ENCODE results near the gene ENPP5.

Gene ENPP5, protein sequence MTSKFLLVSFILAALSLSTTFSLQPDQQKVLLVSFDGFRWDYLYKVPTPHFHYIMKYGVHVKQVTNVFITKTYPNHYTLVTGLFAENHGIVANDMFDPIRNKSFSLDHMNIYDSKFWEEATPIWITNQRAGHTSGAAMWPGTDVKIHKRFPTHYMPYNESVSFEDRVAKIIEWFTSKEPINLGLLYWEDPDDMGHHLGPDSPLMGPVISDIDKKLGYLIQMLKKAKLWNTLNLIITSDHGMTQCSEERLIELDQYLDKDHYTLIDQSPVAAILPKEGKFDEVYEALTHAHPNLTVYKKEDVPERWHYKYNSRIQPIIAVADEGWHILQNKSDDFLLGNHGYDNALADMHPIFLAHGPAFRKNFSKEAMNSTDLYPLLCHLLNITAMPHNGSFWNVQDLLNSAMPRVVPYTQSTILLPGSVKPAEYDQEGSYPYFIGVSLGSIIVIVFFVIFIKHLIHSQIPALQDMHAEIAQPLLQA

DNA sequence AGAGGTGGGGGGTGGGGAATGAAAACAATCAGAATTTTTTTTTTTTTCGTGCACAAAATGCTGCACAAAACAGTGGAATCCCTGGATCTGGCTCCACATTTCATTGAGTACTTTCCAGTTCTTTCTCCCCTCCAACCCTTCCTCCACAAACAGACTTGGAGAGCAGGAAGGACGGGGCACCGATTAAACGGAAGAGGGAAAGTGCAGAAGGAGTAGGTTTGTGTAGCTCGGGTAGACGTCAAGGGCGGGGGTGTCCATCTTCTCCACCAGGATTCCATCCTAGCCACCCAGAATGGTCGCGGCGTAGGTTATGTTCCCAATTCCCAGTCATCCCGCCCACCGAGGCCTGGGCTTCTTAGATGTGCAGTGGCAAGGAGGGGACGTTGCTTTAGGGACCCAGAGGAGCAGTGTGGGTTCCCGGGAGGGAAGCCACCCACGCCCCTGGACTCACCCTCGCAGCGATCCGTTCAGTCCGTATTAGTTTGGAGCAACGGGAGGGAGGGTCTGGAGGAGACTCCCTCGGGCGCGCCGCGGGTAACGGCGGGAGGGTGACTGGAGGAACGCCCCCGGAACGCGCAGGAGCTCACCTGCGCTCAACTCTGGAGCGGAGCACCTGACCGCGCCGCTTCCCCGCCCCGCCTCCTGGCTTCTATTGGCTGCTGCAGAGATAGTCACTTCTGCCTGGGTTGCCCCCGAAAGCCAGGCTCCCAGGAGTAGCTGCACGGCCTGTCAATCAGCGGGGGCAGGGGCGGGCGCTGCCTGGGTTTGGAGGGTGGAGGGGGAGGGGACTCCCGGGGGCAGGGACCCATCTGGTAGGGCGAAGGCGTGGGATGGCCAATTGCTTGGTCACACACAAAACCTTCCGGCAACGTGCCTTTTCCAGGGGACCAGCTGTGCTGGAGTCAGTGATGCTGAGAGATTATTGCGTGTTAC is at the start of gene ENPP5:
Gene ENPP5 (minus strand): TSS at position 624 of the 933 bp plus-strand sequence. CDS start 2,718 bp downstream, outside the sequence.
- DNase-seq: peak; percentile 92

DNA sequence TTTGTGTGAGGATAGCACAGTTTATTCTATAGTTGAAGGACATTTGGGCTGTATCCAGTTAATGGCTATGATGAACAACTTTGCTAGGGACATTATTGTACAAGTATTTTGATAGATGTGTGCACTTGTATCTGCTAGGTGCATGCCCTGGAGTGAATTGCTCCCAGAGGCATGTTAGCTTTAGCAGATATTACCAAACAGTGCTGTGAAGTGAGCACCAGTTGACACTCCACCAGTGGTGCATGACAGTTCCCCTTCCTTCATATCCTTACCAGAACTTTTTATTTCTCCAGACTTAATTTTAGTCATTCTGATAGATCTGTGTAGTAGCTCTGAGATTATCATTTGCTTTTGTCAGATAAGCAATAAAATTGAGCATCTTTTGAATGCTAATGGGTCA is 48.9 kb upstream of the ENPP5 start:
- DNase-seq: no peak

DNA sequence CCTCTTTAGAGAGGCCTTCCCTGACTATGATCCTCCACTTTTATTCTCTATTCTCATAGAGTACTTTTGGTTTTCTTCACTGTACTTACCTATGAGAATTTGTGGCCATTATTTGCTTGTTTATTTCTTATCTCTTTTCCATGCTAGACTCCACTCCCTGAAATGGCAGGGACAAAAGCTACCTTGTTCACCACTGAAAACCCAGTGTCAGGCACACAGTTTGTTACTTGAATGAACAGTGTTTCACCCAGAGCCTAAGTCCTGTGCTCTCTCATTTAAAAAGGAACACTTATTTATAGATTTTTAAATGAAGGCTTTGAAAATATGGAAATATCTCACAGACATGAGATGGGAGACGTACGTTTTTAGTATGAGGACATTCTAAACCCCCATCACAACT is 47.7 kb upstream of the ENPP5 start:
- no peak for DNase-seq

DNA sequence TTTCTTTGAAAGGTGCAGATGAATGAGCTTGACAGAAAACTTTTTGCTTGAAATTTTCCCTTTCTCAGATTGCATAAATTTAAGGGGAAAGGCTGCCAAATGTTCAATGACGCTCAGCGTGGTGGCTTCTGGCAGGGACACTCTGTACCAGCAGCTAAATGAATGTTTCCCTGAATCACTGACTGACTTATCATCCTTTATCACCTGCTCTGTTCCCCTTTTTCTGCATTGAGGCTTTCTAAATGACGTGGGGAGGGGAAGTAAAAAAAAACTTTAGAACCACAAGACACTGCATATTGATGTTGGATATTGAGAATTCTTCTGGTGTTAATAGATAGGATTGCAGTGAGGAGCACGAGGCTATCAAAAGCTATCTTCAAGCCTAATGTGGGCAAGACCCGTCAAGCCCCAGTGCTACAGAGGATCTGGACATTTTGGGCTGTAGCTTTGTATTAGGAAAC is 46.9 kb upstream of the ENPP5 start:
- no peak for DNase-seq

DNA sequence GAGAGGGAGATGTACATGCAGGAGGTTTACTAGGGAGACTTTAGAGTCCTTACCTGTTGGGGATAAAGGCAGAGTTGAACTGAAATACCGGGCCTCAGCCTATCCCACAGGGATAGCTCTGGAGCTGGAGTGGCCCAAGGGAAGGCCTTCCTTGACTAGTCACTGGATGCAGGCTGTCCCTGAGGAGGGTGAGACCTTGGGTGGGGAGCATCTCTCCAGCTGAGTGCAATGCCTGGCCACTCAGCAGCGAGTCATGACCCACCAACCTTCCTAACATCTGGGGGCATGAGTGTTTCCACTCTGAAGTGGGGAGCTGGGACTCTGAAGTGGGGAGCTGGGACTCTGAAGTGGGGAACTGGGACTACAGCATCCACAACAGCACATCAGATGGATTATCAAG is 46.1 kb upstream of the ENPP5 start:
- no peak for DNase-seq

DNA sequence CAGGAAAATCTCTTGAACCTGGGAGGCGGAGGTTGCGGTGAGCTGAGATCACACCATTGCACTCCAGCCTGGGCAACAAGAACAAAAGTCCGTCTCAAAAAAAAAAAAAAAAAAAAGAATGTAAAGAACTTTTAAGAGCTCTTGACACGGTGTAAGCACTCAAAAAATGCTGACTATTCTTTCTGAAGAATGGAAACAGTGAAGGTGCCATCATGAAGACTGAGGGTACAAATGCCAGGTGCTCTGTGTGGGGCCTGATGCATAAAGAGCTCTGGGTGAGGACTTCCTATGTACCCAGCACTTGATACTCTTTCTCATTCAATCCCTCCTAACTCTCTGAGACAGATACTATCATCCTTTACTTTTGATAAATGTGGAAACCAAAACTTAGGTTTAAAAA is 45.0 kb upstream of the ENPP5 start:
- no peak for DNase-seq

DNA sequence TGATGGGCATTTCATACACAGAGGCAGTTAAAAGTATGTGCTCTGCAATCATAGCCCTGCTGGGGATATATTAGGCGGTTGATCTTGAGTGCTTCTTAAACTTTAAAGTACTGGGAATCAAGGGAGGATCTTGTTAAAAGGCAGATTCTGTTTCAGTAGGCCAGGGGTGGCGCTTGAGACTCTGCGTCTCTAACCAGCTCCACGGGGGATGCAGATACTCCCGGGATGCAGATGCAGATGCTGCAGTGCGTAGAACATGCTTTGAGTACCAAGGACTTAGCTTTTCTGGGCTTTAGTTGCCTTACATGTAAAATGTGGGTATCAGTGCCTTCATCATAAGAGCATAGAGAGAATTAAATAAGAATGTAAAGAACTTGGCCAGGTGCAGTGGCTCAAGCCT is 44.4 kb upstream of the ENPP5 start:
- no peak for DNase-seq

DNA sequence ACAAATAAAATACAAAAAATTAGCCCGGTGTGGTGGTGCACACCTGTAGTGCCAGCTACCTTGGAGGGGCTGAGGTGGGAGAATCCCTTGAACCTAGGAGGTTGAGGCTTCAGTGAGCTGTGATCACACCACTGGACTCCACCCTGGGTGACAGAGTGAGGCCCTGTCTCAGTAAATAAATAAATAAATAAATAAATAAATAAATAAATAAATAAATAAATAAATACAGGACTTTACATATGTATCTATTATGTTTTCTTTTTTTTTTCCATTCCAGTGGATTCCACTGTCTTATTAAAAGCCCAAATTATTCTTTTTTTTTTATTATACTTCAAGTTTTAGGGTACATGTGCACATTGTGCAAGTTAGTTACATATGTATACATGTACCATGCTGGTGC is 41.1 kb upstream of the ENPP5 start:
- no peak for DNase-seq

DNA sequence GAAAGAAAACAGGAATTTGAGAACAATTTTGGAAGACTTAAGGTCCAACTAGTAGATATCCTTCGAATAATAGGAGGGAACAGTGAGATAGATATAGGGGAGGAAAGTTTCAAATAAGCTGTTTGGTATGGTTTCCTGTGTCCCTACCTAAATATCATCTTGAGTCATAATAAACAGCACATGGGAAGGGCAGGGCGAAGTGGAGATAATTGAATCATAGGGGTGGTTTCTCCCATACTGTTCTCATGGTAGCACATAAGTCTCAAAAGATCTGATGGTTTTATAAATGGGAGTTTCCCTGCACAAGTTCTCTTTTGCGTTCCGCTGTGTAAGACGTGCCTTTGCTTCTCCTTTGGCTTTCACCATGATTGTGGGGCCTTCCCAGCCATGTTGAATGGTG is 39.5 kb upstream of the ENPP5 start:
- DNase-seq: no peak

DNA sequence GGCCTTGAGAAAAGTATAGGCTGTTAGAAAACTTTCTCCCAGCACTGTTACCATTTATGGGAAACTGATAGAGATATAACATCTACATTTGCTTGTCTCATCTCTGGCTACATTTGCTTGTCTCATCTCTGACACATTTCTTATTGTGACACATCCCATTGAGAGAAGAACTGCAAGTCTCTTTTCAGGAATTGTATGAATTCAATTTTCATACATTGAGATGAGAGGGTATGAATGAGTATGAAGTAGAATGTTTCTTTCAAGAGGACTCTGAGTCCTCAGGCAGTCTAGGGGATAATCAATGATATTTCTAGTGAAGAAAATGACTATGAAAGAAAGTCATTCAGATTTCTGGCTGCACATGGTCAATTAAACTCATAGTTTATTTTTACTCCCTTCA is 37.5 kb upstream of the ENPP5 start:
- DNase-seq: no peak

DNA sequence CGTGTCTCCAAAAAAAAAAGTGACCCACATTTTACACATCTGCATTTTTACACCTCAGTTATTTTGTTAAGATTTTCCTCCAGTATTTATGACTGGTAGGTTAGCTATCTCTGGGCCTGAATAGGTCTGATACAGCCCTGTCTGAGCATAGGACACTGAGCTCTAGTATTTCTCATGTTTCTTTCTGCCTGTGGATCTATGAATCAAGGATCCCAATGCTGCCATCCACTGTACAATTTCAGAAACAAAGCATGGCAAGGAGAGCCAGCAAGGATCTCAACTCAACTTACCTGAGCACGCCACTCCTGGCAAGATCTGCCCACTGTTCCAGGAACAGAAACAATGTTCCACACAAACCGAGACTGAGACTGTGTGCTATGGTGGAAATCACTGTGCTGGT is 36.4 kb upstream of the ENPP5 start:
- DNase-seq: no peak

DNA sequence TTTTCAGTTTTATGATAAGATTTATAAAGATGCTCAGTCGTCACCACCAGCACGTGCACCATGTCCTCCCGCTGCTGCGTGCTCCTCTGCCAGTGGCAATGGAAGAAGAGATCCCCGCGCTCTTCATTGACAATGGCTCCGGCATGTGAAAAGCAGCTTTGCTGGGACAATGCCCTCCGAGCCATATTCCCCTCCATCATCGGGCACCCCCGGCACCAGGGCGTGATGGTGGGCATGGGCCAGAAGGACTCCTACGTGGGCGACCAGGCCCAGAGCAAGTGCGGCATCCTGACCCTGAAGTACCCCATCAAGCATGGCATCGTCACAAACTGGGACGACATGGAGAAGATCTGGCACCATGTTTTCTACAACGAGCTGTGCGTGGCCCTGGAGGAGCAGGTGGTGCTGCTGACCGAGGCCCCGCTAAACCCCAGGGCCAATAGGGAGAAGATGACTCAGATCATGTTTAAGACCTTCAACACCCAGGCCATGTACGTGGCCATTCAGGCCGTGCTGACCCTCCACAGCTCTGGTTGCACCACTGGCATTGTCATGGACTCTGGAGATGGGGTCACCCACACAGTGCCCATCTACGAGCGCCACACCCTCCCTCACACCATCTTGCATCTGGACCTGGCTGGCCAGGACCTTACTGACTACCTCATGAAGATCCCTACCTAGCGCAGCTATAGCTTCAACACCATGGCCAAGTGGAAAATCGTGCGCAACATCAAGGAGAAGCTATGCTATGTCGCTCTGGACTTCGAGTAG is 34.3 kb upstream of the ENPP5 start:
- no peak for DNase-seq

DNA sequence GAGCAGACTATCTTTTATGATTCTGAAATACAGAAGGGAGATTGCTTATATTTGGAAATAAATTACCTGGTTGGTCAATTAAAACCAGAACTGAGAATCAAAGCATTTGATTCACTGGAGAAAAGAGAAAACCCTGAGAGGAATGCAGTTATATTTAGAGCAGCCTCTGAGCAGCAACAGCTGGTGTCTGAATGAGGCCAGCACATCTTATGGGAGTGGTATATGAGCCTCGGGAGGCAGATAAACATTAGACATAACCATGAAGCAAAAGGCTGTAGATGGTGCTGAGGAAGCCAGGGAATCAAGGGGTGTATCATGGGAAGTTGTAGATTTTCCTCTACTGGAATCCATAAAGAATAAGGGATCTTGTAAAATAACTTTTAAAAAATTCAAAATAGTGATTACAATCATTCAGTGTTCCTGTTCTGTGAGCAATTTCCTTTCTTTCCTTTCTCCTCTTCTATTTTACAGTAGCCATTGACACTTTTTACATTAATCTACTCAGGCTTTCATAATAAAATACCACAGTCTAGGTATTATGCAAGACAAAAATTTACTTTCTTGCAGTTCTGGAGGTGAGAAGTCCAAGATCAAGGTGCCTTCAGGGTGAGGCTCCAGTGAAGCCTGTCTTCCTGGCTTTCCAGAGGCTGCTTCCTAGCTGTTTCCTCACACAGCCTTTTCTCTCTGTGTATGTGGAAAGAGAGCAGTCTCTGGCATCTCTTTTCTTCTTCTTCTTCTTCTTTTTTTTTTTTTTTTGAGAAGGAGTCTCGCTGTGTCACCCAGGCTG is 32.8 kb upstream of the ENPP5 start:
- DNase-seq: no peak

DNA sequence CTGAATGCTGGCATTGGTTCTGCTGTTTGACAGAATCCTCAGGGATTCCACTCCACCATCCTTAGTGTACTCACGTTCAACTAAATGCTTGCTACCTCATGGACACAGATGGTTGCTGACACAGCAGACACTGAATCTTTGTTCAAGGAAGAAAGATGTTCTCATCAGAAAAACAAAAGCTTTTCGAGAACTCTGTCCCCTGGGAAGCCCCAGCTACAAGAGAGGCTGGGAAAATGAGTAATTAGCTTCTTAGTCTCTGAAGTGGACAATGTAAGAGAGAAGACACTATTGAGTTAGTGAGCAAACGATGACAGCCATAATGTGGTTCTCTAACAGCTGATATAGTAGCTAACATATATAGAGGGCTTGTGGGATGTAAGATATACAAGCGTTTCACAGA is 30.9 kb upstream of the ENPP5 start:
- no peak for DNase-seq

DNA sequence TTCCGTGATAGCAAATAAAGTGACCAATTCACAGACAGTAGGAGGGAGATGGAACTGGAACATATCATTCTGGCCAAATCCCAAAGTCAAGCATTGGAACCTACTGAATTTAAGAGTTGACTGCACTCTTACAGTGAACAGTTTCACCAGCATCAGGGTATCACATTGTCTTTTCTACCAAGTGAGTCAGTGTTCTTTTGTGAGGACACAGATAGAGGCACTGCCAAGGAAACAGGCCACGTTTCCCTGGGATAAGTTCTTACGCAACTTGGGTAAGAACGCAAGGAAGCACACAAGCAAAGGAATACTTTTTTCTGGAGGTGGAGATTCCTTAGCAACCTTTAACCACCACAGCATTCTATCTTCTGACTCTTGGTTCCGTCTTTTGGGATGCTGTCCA is 28.6 kb upstream of the ENPP5 start:
- no peak for DNase-seq

DNA sequence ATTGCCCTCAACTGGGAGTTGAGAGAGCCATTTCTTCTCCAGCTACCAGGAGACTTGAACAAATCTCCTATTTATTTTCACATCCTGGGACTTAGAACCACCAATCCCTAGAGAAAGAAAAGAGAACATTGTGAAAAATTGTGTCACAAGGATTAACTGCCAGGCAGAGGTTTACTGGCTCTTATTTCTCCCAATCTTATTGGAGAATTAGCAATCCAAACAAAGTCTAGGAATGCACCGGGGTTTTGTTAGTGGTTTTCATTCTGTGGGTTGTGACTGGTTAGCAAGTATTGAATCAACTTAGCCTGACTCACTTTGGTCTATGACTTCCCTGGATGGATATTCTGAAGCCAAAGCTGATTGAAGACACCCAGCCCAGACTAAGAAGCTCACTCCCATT is 21.2 kb upstream of the ENPP5 start:
- no peak for DNase-seq

DNA sequence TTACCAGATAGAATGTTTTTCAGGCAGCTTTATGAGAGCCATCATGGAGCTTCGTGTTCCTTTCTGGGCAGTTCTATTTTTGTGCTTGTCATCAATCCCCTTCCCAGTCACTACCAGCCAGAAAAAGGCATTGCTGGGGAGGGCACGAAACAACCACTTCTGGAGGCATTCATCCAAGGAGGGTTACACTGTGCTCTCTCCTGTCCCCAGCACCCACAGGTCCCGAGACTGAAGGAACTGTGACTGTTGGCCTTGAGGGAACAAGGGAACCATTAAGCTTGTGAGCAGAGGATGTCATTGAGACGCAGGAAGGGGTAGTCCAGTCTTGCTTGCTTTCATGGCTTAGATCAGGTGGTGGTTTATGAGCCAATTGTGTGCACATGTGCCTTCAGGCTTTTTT is 20.1 kb upstream of the ENPP5 start:
- DNase-seq: no peak

DNA sequence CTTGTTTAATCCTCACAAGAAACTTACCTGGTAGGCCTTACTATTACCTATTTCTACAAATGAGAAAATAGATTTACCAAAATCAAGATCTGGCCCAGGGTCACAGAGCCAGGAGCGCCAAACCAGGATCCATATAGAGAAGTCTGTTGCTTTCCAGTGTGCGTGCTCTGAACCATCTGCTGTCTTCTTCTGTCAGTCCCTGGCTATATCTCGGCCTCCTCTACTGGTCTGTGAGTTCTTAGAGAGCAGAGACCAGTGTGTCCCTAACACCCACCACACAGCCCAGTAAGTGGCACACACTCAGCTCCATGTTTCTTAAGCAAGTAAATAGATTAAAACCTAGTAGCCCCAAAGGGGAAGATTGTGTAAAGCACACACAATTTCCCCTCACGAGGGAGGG is 18.9 kb upstream of the ENPP5 start:
- no peak for DNase-seq

DNA sequence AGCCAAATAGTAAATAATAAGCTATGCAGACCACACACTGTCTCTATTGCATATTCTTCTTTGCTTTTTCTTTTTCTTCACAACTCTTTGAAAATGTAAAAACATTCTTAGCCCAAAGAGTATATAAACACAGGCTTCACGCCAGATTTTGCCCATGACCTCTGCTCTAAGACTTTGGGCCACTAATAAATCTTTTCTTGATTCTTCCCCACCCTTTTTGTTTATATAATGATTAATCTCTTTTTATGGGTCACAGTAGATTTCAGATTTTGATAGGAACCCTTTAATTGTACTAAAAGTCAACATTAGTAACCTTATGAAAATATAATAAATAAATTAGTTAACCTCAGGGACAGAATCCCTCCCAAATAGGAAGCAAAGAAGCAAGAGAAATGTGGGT is 15.8 kb upstream of the ENPP5 start:
- no peak for DNase-seq

DNA sequence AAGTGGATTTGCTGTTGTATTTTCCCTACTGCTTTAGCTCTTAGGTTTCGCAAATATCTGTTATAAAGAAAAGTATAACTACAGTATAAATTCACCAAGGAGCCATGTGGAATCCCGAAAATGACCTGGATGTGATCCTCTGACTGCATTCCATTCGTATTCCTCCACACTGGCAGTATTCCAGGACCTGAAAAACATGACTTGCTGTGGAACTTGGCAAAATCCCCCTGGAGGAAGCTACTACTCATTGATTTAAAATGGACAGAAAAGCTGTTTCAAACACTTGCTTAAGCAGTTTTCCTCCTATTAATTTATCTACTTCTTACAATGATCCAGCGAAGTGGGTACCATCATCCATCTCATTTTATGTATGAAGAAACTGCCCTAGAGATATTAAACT is 13.3 kb upstream of the ENPP5 start:
- DNase-seq: no peak

DNA sequence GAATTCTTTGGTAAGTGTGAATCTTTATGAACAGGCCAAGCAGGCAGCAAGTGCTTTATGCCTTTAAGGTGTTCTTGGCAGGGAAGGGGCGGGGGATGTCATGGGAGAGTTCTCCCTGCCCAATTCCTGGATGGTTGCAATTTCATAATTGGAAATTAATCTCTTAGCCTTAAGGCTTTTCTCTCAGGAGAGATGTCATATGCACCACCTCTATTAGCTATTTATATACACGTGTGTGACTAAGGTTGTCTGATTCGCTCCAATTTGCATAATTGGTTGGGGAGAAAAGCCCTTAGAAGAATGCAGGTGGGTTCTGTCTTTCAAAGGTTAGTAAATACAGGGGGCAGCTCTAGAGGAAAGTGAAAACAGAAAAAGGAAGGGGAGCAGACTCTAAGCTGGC is 5.2 kb upstream of the ENPP5 start:
- DNase-seq: no peak

DNA sequence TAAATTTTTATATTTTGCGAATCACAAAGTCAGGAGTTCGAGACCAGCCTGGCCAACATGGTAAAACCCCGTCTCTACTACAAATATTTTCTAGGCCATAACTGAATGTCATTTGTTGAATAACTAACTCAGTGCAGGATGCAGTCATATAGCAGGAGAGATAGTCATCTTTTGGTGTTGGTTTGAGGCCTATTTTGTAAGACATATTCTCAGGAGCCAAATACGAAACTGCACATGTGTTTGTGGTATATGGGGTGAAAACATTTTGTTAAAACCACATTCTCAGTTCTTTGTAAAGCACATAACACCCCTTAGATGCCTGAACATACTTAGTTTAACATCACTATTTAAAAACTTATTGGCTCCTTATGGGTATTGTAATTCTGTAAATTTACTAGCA is 4.7 kb upstream of the ENPP5 start:
- no peak for DNase-seq

Data from NCI-H2029 (cell line).